WTC11 (cell line): ENCODE results near the gene SLC28A1. TPM values are rescaled to one million over a fixed set of nuclear protein-coding genes. Genes with fewer than 3 reads are reported as not detected.

Source experiments
- ATAC-seq: fragments of 200-7000 bp; cut with Tn5 transposase; 2 replicates; pipeline ENCODE4 v1.10.0; 2021; ENCODE audit warnings: mild to moderate bottlenecking, moderate library complexity
- CTCF ChIA-PET: fragments of 300-600 bp; sonication (Branson Sonifier 250); formaldehyde crosslinking; loops from one replicate; lab custom pipeline; 2021; ENCODE audit warnings: antibody characterized with exemption; lab: Charles Lee
- POLR2A ChIA-PET: fragments of 350-600 bp; sonication (Branson Sonifier 250); formaldehyde crosslinking; loops from one replicate; lab custom pipeline; 2021; ENCODE audit warnings: antibody characterized with exemption; lab: Charles Lee
- DNase-seq: peaks from one replicate; pipeline ENCODE4 v3.0.0; 2021; ENCODE audit warnings: low spot score
- H3K27ac Mint-ChIP-seq: 2 replicates; pipeline ENCODE4 v1.8.0; 2021; ENCODE audit warnings: mixed read lengths
- H3K27me3 Mint-ChIP-seq: 2 replicates; pipeline ENCODE4 v1.8.0; 2021; ENCODE audit warnings: low read depth, mild to moderate bottlenecking, moderate library complexity, mixed read lengths
- H3K36me3 Mint-ChIP-seq: 2 replicates; pipeline ENCODE4 v1.8.0; 2021; ENCODE audit warnings: mixed read lengths
- H3K4me1 Mint-ChIP-seq: 2 replicates; pipeline ENCODE4 v1.8.0; 2022; ENCODE audit warnings: mixed read lengths
- H3K4me3 Mint-ChIP-seq: 2 replicates; pipeline ENCODE4 v1.8.0; 2021; ENCODE audit warnings: mild to moderate bottlenecking, moderate library complexity, mixed read lengths
- H3K9me3 Mint-ChIP-seq: 2 replicates; pipeline ENCODE4 v1.8.0; 2021; ENCODE audit warnings: mixed read lengths
- ATF2 ChIP-seq: sonication (generic); formaldehyde crosslinking; IDR thresholded peaks from 2 replicates; pipeline ENCODE4 v1.8.1; 2022; ENCODE audit warnings: low read depth, missing genetic modification reagents, borderline replicate concordance
- ATF3 ChIP-seq: sonication (generic); formaldehyde crosslinking; conservative IDR thresholded peaks from 2 replicates; pipeline ENCODE4 v1.8.1; 2022; ENCODE audit warnings: mild to moderate bottlenecking, missing genetic modification reagents
- CBFB ChIP-seq: sonication (generic); formaldehyde crosslinking; IDR thresholded peaks from 2 replicates; pipeline ENCODE4 v1.8.1; 2022; ENCODE audit warnings: mild to moderate bottlenecking, low read depth, missing genetic modification reagents
- CREB1 ChIP-seq: sonication (generic); formaldehyde crosslinking; IDR thresholded peaks from 2 replicates; pipeline ENCODE4 v1.8.0; 2023; ENCODE audit warnings: mild to moderate bottlenecking, missing genetic modification reagents
- FOXJ3 ChIP-seq: sonication (generic); formaldehyde crosslinking; IDR thresholded peaks from 2 replicates; pipeline ENCODE4 v1.9.0; 2021; ENCODE audit warnings: missing genetic modification reagents, mild to moderate bottlenecking, borderline replicate concordance
- NFYB ChIP-seq: sonication (generic); formaldehyde crosslinking; conservative IDR thresholded peaks from 2 replicates; pipeline ENCODE4 v1.8.0; 2022; ENCODE audit warnings: low read depth, missing genetic modification reagents
- ZNF121 ChIP-seq: sonication (generic); formaldehyde crosslinking; IDR thresholded peaks from 2 replicates; pipeline ENCODE4 v1.8.0; 2023; ENCODE audit warnings: missing genetic modification reagents
- total RNA-seq: library from RNA; stranded (reverse); gene quantifications from 3 replicates; pipeline ENCODE4 v1.2.3, GENCODE V29; 2021
- TF ChIP-seq, protein P1 (sequence below): fragments of 200-600 bp; IDR thresholded peaks from 2 replicates; pipeline ENCODE4 v1.8.0; 2022; ENCODE audit warnings: antibody characterized with exemption
- TF ChIP-seq, protein P2 (sequence below): sonication (generic); formaldehyde crosslinking; IDR thresholded peaks from 2 replicates; pipeline ENCODE4 v1.8.1; 2023; ENCODE audit warnings: mild to moderate bottlenecking, missing genetic modification reagents
- TF ChIP-seq, protein P3 (sequence below): sonication (generic); formaldehyde crosslinking; IDR thresholded peaks from 2 replicates; pipeline ENCODE4 v1.8.0; 2022; ENCODE audit warnings: mild to moderate bottlenecking, missing genetic modification reagents
- TF ChIP-seq, protein P4 (sequence below): fragments of 250-450 bp; sonication (Bioruptor Pico); IDR thresholded peaks from 2 replicates; pipeline ENCODE4 v1.9.0; 2021; ENCODE audit warnings: mild to moderate bottlenecking, borderline replicate concordance
- TF ChIP-seq, protein P5 (sequence below): sonication (generic); formaldehyde crosslinking; IDR thresholded peaks from 2 replicates; pipeline ENCODE4 v1.8.1; 2023; ENCODE audit warnings: mild to moderate bottlenecking, missing genetic modification reagents, moderate library complexity
- TF ChIP-seq, protein P6 (sequence below): sonication (generic); formaldehyde crosslinking; IDR thresholded peaks from 2 replicates; pipeline ENCODE4 v1.8.1; 2022; ENCODE audit warnings: mild to moderate bottlenecking, moderate library complexity, missing genetic modification reagents

Gene SLC28A1
- total RNA-seq, 1 experiment from 2014 or later: not detected

- DNase-seq (peak; percentile 80), ATAC-seq (peak; percentile 94)
- H3K27me3 Mint-ChIP-seq: no peaks in the 10 kb centered on the region
- H3K4me1 Mint-ChIP-seq: peaks cover 16% of the 10 kb centered on the region
- no peaks in the 10 kb centered on the region for H3K9me3 Mint-ChIP-seq
- ChIA-PET POLR2A (no interaction called here), CTCF (interaction anchor here (0.6 to 2.2 kb wide), 39 partner anchors 9 to 303 kb away, joined by 3 to 27 read pairs (median 5); partner anchors contain the start of genes NMB, SEC11A and WDR73)
- H3K27ac Mint-ChIP-seq: no peak overlapping the region
- no peak overlapping the region for H3K4me3 Mint-ChIP-seq
- TF ChIP-seq, protein P1, sequence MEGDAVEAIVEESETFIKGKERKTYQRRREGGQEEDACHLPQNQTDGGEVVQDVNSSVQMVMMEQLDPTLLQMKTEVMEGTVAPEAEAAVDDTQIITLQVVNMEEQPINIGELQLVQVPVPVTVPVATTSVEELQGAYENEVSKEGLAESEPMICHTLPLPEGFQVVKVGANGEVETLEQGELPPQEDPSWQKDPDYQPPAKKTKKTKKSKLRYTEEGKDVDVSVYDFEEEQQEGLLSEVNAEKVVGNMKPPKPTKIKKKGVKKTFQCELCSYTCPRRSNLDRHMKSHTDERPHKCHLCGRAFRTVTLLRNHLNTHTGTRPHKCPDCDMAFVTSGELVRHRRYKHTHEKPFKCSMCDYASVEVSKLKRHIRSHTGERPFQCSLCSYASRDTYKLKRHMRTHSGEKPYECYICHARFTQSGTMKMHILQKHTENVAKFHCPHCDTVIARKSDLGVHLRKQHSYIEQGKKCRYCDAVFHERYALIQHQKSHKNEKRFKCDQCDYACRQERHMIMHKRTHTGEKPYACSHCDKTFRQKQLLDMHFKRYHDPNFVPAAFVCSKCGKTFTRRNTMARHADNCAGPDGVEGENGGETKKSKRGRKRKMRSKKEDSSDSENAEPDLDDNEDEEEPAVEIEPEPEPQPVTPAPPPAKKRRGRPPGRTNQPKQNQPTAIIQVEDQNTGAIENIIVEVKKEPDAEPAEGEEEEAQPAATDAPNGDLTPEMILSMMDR: peak; percentile 50; the same call in 1 of the 2 replicates
- TF ChIP-seq CBFB (no peak), ZNF121 (CRISPR knock-in tag) (no peak)
- TF ChIP-seq, protein P2, sequence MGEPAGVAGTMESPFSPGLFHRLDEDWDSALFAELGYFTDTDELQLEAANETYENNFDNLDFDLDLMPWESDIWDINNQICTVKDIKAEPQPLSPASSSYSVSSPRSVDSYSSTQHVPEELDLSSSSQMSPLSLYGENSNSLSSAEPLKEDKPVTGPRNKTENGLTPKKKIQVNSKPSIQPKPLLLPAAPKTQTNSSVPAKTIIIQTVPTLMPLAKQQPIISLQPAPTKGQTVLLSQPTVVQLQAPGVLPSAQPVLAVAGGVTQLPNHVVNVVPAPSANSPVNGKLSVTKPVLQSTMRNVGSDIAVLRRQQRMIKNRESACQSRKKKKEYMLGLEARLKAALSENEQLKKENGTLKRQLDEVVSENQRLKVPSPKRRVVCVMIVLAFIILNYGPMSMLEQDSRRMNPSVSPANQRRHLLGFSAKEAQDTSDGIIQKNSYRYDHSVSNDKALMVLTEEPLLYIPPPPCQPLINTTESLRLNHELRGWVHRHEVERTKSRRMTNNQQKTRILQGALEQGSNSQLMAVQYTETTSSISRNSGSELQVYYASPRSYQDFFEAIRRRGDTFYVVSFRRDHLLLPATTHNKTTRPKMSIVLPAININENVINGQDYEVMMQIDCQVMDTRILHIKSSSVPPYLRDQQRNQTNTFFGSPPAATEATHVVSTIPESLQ (CRISPR knock-in tag): no peak
- TF ChIP-seq, protein P3, sequence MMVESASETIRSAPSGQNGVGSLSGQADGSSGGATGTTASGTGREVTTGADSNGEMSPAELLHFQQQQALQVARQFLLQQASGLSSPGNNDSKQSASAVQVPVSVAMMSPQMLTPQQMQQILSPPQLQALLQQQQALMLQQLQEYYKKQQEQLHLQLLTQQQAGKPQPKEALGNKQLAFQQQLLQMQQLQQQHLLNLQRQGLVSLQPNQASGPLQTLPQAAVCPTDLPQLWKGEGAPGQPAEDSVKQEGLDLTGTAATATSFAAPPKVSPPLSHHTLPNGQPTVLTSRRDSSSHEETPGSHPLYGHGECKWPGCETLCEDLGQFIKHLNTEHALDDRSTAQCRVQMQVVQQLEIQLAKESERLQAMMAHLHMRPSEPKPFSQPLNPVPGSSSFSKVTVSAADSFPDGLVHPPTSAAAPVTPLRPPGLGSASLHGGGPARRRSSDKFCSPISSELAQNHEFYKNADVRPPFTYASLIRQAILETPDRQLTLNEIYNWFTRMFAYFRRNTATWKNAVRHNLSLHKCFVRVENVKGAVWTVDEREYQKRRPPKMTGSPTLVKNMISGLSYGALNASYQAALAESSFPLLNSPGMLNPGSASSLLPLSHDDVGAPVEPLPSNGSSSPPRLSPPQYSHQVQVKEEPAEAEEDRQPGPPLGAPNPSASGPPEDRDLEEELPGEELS: no peak
- TF ChIP-seq, all 79 proteins: peak for 1
- H3K36me3 Mint-ChIP-seq: no peaks in the 10 kb centered on the region
These were observed 6.0 kb upstream of the SLC28A1 start for GRCh38 chr15:84878504-84878903.

- DNase-seq: no peak
- Mint-ChIP-seq H3K4me3 (no peak overlapping the region), H3K36me3 (no peaks in the 10 kb centered on the region), H3K27ac (no peak overlapping the region), H3K9me3 (no peaks in the 10 kb centered on the region), H3K27me3 (no peaks in the 10 kb centered on the region), H3K4me1 (peaks cover 16% of the 10 kb centered on the region)
- POLR2A ChIA-PET: no interaction called here
- no peak for TF ChIP-seq ATF2 (CRISPR knock-in tag)
- TF ChIP-seq, protein P4, sequence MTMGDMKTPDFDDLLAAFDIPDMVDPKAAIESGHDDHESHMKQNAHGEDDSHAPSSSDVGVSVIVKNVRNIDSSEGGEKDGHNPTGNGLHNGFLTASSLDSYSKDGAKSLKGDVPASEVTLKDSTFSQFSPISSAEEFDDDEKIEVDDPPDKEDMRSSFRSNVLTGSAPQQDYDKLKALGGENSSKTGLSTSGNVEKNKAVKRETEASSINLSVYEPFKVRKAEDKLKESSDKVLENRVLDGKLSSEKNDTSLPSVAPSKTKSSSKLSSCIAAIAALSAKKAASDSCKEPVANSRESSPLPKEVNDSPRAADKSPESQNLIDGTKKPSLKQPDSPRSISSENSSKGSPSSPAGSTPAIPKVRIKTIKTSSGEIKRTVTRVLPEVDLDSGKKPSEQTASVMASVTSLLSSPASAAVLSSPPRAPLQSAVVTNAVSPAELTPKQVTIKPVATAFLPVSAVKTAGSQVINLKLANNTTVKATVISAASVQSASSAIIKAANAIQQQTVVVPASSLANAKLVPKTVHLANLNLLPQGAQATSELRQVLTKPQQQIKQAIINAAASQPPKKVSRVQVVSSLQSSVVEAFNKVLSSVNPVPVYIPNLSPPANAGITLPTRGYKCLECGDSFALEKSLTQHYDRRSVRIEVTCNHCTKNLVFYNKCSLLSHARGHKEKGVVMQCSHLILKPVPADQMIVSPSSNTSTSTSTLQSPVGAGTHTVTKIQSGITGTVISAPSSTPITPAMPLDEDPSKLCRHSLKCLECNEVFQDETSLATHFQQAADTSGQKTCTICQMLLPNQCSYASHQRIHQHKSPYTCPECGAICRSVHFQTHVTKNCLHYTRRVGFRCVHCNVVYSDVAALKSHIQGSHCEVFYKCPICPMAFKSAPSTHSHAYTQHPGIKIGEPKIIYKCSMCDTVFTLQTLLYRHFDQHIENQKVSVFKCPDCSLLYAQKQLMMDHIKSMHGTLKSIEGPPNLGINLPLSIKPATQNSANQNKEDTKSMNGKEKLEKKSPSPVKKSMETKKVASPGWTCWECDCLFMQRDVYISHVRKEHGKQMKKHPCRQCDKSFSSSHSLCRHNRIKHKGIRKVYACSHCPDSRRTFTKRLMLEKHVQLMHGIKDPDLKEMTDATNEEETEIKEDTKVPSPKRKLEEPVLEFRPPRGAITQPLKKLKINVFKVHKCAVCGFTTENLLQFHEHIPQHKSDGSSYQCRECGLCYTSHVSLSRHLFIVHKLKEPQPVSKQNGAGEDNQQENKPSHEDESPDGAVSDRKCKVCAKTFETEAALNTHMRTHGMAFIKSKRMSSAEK (CRISPR knock-in tag): no peak
- TF ChIP-seq ATF3 (CRISPR knock-in tag): no peak
- TF ChIP-seq CREB1 (CRISPR knock-in tag): no peak
- TF ChIP-seq, protein P2 (CRISPR knock-in tag): no peak
- TF ChIP-seq, protein P5, sequence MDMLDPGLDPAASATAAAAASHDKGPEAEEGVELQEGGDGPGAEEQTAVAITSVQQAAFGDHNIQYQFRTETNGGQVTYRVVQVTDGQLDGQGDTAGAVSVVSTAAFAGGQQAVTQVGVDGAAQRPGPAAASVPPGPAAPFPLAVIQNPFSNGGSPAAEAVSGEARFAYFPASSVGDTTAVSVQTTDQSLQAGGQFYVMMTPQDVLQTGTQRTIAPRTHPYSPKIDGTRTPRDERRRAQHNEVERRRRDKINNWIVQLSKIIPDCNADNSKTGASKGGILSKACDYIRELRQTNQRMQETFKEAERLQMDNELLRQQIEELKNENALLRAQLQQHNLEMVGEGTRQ: no peak
- TF ChIP-seq, protein P6, sequence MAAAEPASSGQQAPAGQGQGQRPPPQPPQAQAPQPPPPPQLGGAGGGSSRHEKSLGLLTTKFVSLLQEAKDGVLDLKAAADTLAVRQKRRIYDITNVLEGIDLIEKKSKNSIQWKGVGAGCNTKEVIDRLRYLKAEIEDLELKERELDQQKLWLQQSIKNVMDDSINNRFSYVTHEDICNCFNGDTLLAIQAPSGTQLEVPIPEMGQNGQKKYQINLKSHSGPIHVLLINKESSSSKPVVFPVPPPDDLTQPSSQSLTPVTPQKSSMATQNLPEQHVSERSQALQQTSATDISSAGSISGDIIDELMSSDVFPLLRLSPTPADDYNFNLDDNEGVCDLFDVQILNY (CRISPR knock-in tag): no peak
- TF ChIP-seq FOXJ3 (CRISPR knock-in tag): no peak
- no peak for TF ChIP-seq NFYB
- ATAC-seq: no peak
- CTCF ChIA-PET: interaction anchor here (0.9 to 2.2 kb wide), 22 partner anchors 9 to 304 kb away, joined by 3 to 27 read pairs (median 6); partner anchors contain the start of gene WDR73
These were observed 5.2 kb upstream of the SLC28A1 start for GRCh38 chr15:84879088-84879780.
